HG03095 (cell line): ENCODE data around the gene PDK4.
A peak's percentile ranks its signal among the peaks of the same experiment; 100 is the strongest.

Experiments
- ATAC-seq: cut with Tn5 transposase; IDR thresholded peaks from one replicate; pipeline ENCODE4 v1.9.1; 2021; ENCODE audit warnings: moderate library complexity; ENCODE audit not compliant: unreplicated experiment

Gene PDK4

GRCh38 chr7:95596198-95597063 lies at the start of gene PDK4:
Gene PDK4, minus strand, starts transcription at chr7:95596516. Its CDS starts 223 bp downstream, at chr7:95596293.
- ATAC-seq, result no peak

- ATAC-seq, result no peak
These were observed 45.9 kb upstream of the PDK4 start for GRCh38 chr7:95642173-95642572.

GRCh38 chr7:95636140-95636940 lies 40.0 kb upstream of the PDK4 start:
- ATAC-seq, result no peak

GRCh38 chr7:95632609-95633008 lies 36.3 kb upstream of the PDK4 start:
- ATAC-seq, result no peak

- ATAC-seq, result no peak
These were observed 35.2 kb upstream of the PDK4 start for GRCh38 chr7:95631527-95631926.

GRCh38 chr7:95630702-95631458 lies 34.6 kb upstream of the PDK4 start:
- no peak for ATAC-seq

GRCh38 chr7:95628831-95629439 lies 32.6 kb upstream of the PDK4 start:
- no peak for ATAC-seq

- no peak for ATAC-seq
These were observed 27.5 kb upstream of the PDK4 start for GRCh38 chr7:95623788-95624187.

- no peak for ATAC-seq
These were observed 26.5 kb upstream of the PDK4 start for GRCh38 chr7:95622859-95623258.

GRCh38 chr7:95622001-95622549 lies 25.8 kb upstream of the PDK4 start:
- no peak for ATAC-seq

GRCh38 chr7:95621404-95621803 lies 25.1 kb upstream of the PDK4 start:
- ATAC-seq, result no peak

GRCh38 chr7:95620631-95621030 lies 24.3 kb upstream of the PDK4 start:
- ATAC-seq, result no peak

- ATAC-seq, result no peak
These were observed 23.6 kb upstream of the PDK4 start for GRCh38 chr7:95619921-95620320.

GRCh38 chr7:95619517-95619916 lies 23.2 kb upstream of the PDK4 start:
- ATAC-seq, result no peak

- ATAC-seq, result no peak
These were observed 18.2 kb upstream of the PDK4 start for GRCh38 chr7:95614442-95614940.

- no peak for ATAC-seq
These were observed 14.9 kb upstream of the PDK4 start for GRCh38 chr7:95611224-95611623.

- ATAC-seq, result no peak
These were observed 13.1 kb upstream of the PDK4 start for GRCh38 chr7:95609277-95609971.

GRCh38 chr7:95608359-95609173 lies 12.2 kb upstream of the PDK4 start:
- peak; percentile 99 for ATAC-seq

- no peak for ATAC-seq
These were observed 11.2 kb upstream of the PDK4 start for GRCh38 chr7:95607561-95607960.
